ENCODE measurements around the gene TRIM3. TPM values are rescaled to one million over a fixed set of nuclear protein-coding genes. Genes with fewer than 3 reads are reported as not detected.

Gene TRIM3
- total and polyA plus RNA-seq, 2 donors (not counting 1 experiment from before 2014, with no cell fraction given): 11.4 to 20.1 TPM

DNA sequence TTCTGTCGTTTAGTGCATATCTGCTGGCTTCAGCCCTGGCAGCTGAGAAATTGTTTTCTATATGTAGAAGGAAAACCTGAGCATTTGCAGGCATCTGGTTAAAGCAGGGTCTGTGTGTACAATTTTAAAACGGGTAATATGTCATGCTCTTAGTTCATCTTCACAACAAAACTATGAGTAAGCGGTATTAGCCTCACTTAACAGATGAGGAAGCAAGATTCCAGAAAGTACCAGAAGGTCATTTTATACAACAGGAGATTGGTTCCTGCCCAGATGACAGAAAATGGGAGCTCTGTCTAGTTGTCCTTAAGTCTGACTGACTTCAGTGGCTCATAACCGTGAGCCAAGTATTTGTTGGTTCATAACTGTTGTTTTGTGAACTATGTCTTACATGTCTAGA, 8.7 kb upstream of the TRIM3 start:
- TF ChIP-seq CTCF (IDR thresholded peaks at IDR 0.05) (no peak), EZH2 (IDR thresholded peaks at IDR 0.05; ENCODE audit: borderline replicate concordance, insufficient read depth, low read depth, low read length, poor library complexity, severe bottlenecking) (no peak)
- Histone ChIP-seq H3K4me1 (ENCODE audit: control insufficient read depth in 2 of 2, insufficient read depth in 2 of 2, low read length in 2 of 2) (peaks cover 20 to 27% of the 10 kb centered on the region in 2 donors), H3K4me2 (replicated peaks; ENCODE audit: low read depth, low read length, poor library complexity, severe bottlenecking) (peak overlapping the region; percentile 85), H3K79me2 (ENCODE audit: control insufficient read depth, insufficient read depth, low read length) (peaks cover 47% of the 10 kb centered on the region), H3K9me3 (ENCODE audit: control extremely low read depth in 1 of 3, control insufficient read depth in 2 of 3, insufficient read depth in 1 of 3, low read length in 2 of 3) (no peaks in the 10 kb centered on the region), H3K9ac (ENCODE audit: low read length) (peak overlapping the region; percentile 84), H3K36me3 (replicated peaks in 1 of 2; ENCODE audit: control extremely low read depth in 1 of 2, control insufficient read depth in 1 of 2, extremely low read depth in 1 of 2, insufficient read depth in 2 of 2, low read length in 1 of 2) (peaks cover 0 to 58% of the 10 kb centered on the region in 2 experiments), H3K4me3 (ENCODE audit: control extremely low read depth in 1 of 5, extremely low read depth in 1 of 5, insufficient read depth in 1 of 5, low read depth in 2 of 5, low read length in 4 of 5) (peak overlapping the region in 3 of 5 experiments; percentile 83 to 92 (median 85)), H3K27me3 (replicated peaks in 1 of 4; ENCODE audit: control extremely low read depth in 1 of 4, control insufficient read depth in 3 of 4, insufficient read depth in 4 of 4, low read length in 3 of 4) (no peaks in the 10 kb centered on the region), H2AFZ (ENCODE audit: insufficient read depth, low read depth, low read length, poor library complexity, severe bottlenecking) (no peak overlapping the region), H3K27ac (ENCODE audit: low read length in 2 of 2) (peak overlapping the region; percentile 90 to 96), H4K20me1 (ENCODE audit: control insufficient read depth, insufficient read depth, low read length, poor library complexity, severe bottlenecking) (no peaks in the 10 kb centered on the region)
- DNase-seq: no peak
- ATAC-seq (ENCODE audit: low read depth): no peak
- intact Hi-C loops (cut with micrococcal nuclease): loop anchor here (10.0 kb wide), 1 partner anchor 798 kb away; the partner anchor contains the start of genes TRIM22 and TRIM5
- Mint-ChIP-seq H3K27me3 (no peaks in the 10 kb centered on the region), H3K4me3 (peak overlapping the region; percentile 97), H3K27ac (peak overlapping the region; percentile 97), H3K4me1 (peaks cover 39% of the 10 kb centered on the region), H3K9me3 (ENCODE audit: insufficient read depth) (no peaks in the 10 kb centered on the region)
- 95% methylated on average over 2 of the region's 4 CpGs for WGBS (ENCODE audit: insufficient coverage)
- CTCF ChIA-PET: interaction anchor here (1.0 to 2.8 kb wide), 3 partner anchors 48 to 255 kb away, joined by 3 to 12 read pairs (median 3); no protein-coding TSS in a partner anchor
- POLR2A ChIA-PET: interaction anchor here (0.6 to 2.4 kb wide), 4 partner anchors 22 to 137 kb away, joined by 3 to 15 read pairs (median 4); partner anchors contain the start of genes SMPD1, TAF10 and TPP1

DNA sequence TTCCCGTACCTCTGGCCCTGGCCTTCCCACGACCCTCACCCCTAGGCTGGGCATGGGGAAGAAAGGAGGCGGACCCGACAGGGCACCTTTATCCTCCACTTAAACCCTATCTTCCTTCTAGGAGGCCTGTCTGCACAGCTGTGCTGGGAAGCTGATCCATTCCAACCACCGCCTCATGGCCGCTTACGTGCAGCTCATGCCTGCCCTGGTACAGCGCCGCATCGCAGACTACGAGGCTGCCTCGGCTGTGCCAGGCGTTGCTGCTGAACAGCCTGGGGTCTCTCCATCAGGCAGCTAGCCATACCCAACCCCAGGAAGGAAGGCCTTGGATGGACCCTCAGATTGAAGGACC, 8.2 kb upstream of the TRIM3 start:
- POLR2A ChIA-PET: interaction anchor here (0.9 to 2.4 kb wide), 6 partner anchors 63 to 201 kb away, joined by 3 to 15 read pairs (median 6); partner anchors contain the start of genes APBB1, MRPL17, SMPD1 and TAF10
- intact Hi-C loops (cut with micrococcal nuclease): loop anchor here (1.0 to 10.0 kb wide), 9 partner anchors 9 to 797 kb away; partner anchors contain the start of genes APBB1, FHIP1B, ILK and MRPL17
- CTCF ChIA-PET: interaction anchor here (0.9 to 2.8 kb wide), 8 partner anchors 8 to 265 kb away, joined by 3 to 12 read pairs (median 3); partner anchors contain the start of gene SMPD1
- H3K4me3 ChIP-seq (ENCODE audit: control extremely low read depth in 1 of 5, extremely low read depth in 1 of 5, insufficient read depth in 1 of 5, low read depth in 2 of 5, low read length in 4 of 5): peak overlapping the region; percentile 16 to 92 (median 83)
- no peak for TF ChIP-seq EZH2 (IDR thresholded peaks at IDR 0.05; ENCODE audit: borderline replicate concordance, insufficient read depth, low read depth, low read length, poor library complexity, severe bottlenecking)
- TF ChIP-seq CTCF (IDR thresholded peaks at IDR 0.05): no peak
- DNase-seq (no peak), ATAC-seq (ENCODE audit: low read depth) (no peak)
- peaks cover 0 to 58% of the 10 kb centered on the region in 2 experiments for H3K36me3 ChIP-seq (replicated peaks in 1 of 2; ENCODE audit: control extremely low read depth in 1 of 2, control insufficient read depth in 1 of 2, extremely low read depth in 1 of 2, insufficient read depth in 2 of 2, low read length in 1 of 2)
- H3K4me3 Mint-ChIP-seq: peak overlapping the region; percentile 97
- WGBS (ENCODE audit: insufficient coverage): 17% methylated on average over 11 of the region's 13 CpGs
- H3K27me3 Mint-ChIP-seq: no peaks in the 10 kb centered on the region
- H3K27ac ChIP-seq (ENCODE audit: low read length in 2 of 2): peak overlapping the region; percentile 90 to 96
- H3K9ac ChIP-seq (ENCODE audit: low read length): peak overlapping the region; percentile 84
- no peaks in the 10 kb centered on the region for H4K20me1 ChIP-seq (ENCODE audit: control insufficient read depth, insufficient read depth, low read length, poor library complexity, severe bottlenecking)
- peak overlapping the region; percentile 85 for H3K4me2 ChIP-seq (replicated peaks; ENCODE audit: low read depth, low read length, poor library complexity, severe bottlenecking)
- H3K4me1 ChIP-seq (ENCODE audit: control insufficient read depth in 2 of 2, insufficient read depth in 2 of 2, low read length in 2 of 2): peaks cover 20 to 27% of the 10 kb centered on the region in 2 donors
- peaks cover 39% of the 10 kb centered on the region for H3K4me1 Mint-ChIP-seq
- H3K79me2 ChIP-seq (ENCODE audit: control insufficient read depth, insufficient read depth, low read length): peaks cover 47% of the 10 kb centered on the region
- no peaks in the 10 kb centered on the region for H3K27me3 ChIP-seq (replicated peaks in 1 of 4; ENCODE audit: control extremely low read depth in 1 of 4, control insufficient read depth in 3 of 4, insufficient read depth in 4 of 4, low read length in 3 of 4)
- no peaks in the 10 kb centered on the region for H3K9me3 Mint-ChIP-seq (ENCODE audit: insufficient read depth)
- H3K9me3 ChIP-seq (ENCODE audit: control extremely low read depth in 1 of 3, control insufficient read depth in 2 of 3, insufficient read depth in 1 of 3, low read length in 2 of 3): no peaks in the 10 kb centered on the region
- peak overlapping the region; percentile 90 for H2AFZ ChIP-seq (ENCODE audit: insufficient read depth, low read depth, low read length, poor library complexity, severe bottlenecking)
- peak overlapping the region; percentile 97 for H3K27ac Mint-ChIP-seq
